ENCODE results near the gene GUCA1A. TPM values are rescaled to one million over a fixed set of nuclear protein-coding genes. Genes with fewer than 3 reads are reported as not detected.
"Not testable (repeated sequence)": the region's sequence is repeated elsewhere in the genome, so short reads cannot be mapped to it uniquely, and the experiment has no call there.

Gene GUCA1A
- polyA plus RNA-seq, 1 donor = 0.49 TPM

GRCh38 chr6:42147138-42147562 is 26.0 kb upstream of the GUCA1A start:
- Histone ChIP-seq H3K4me3 (ENCODE audit: low read length) (no peak overlapping the region), H3K27me3 (ENCODE audit: control insufficient read depth, insufficient read depth, low read length) (peaks cover 2% of the 10 kb centered on the region), H3K36me3 (ENCODE audit: control insufficient read depth, insufficient read depth, low read length) (no peaks in the 10 kb centered on the region), H3K27ac (ENCODE audit: low read length) (peak overlapping the region; percentile 78), H3K9me3 (ENCODE audit: control insufficient read depth, low read depth, low read length) (peaks cover 2% of the 10 kb centered on the region), H3K4me1 (ENCODE audit: control insufficient read depth, insufficient read depth, low read length) (peaks cover 33% of the 10 kb centered on the region)
- no CpG with 5 or more reads among the region's 10 CpGs for WGBS (ENCODE audit: insufficient coverage, low lambda C conversion rate)
- no peak for DNase-seq

GRCh38 chr6:42148058-42148457 is 25.1 kb upstream of the GUCA1A start:
- no CpG with 5 or more reads among the region's 3 CpGs for WGBS (ENCODE audit: insufficient coverage, low lambda C conversion rate)
- Histone ChIP-seq H3K36me3 (ENCODE audit: control insufficient read depth, insufficient read depth, low read length) (no peaks in the 10 kb centered on the region), H3K4me1 (ENCODE audit: control insufficient read depth, insufficient read depth, low read length) (peaks cover 33% of the 10 kb centered on the region), H3K27me3 (ENCODE audit: control insufficient read depth, insufficient read depth, low read length) (no peaks in the 10 kb centered on the region), H3K4me3 (ENCODE audit: low read length) (no peak overlapping the region), H3K27ac (ENCODE audit: low read length) (peak overlapping the region; percentile 78), H3K9me3 (ENCODE audit: control insufficient read depth, low read depth, low read length) (no peaks in the 10 kb centered on the region)
- DNase-seq = peak; percentile 89 to 93

- Histone ChIP-seq H3K9me3 (ENCODE audit: control insufficient read depth, low read depth, low read length) (no peaks in the 10 kb centered on the region), H3K4me1 (ENCODE audit: control insufficient read depth, insufficient read depth, low read length) (peaks cover 33% of the 10 kb centered on the region), H3K36me3 (ENCODE audit: control insufficient read depth, insufficient read depth, low read length) (no peaks in the 10 kb centered on the region), H3K27ac (ENCODE audit: low read length) (no peak overlapping the region), H3K27me3 (ENCODE audit: control insufficient read depth, insufficient read depth, low read length) (no peaks in the 10 kb centered on the region), H3K4me3 (ENCODE audit: low read length) (no peak overlapping the region)
- WGBS (ENCODE audit: insufficient coverage, low lambda C conversion rate) = no CpG with 5 or more reads among the region's 8 CpGs
- no peak for DNase-seq
These were observed 22.9 kb upstream of the GUCA1A start for GRCh38 chr6:42150254-42150653.

- Histone ChIP-seq H3K27me3 (ENCODE audit: control insufficient read depth, insufficient read depth, low read length) (no peaks in the 10 kb centered on the region), H3K9me3 (ENCODE audit: control insufficient read depth, low read depth, low read length) (no peaks in the 10 kb centered on the region), H3K4me3 (ENCODE audit: low read length) (no peak overlapping the region), H3K36me3 (ENCODE audit: control insufficient read depth, insufficient read depth, low read length) (no peaks in the 10 kb centered on the region), H3K27ac (ENCODE audit: low read length) (peak overlapping the region; percentile 95), H3K4me1 (ENCODE audit: control insufficient read depth, insufficient read depth, low read length) (peaks cover 33% of the 10 kb centered on the region)
- no peak for DNase-seq
- WGBS (ENCODE audit: insufficient coverage, low lambda C conversion rate) = 80% methylated on average over 1 of the region's 8 CpGs
These were observed 21.1 kb upstream of the GUCA1A start for GRCh38 chr6:42152024-42152423.

GRCh38 chr6:42152528-42153213 is 20.5 kb upstream of the GUCA1A start:
- not testable (repeated sequence) for H3K36me3 ChIP-seq (ENCODE audit: control insufficient read depth, insufficient read depth, low read length); DNase-seq; H3K27me3 ChIP-seq (ENCODE audit: control insufficient read depth, insufficient read depth, low read length); H3K9me3 ChIP-seq (ENCODE audit: control insufficient read depth, low read depth, low read length); H3K27ac ChIP-seq (ENCODE audit: low read length); H3K4me3 ChIP-seq (ENCODE audit: low read length)
- 86% methylated on average over 2 of the region's 4 CpGs for WGBS (ENCODE audit: insufficient coverage, low lambda C conversion rate)
- peaks cover 27% of the 10 kb centered on the region for H3K4me1 ChIP-seq (ENCODE audit: control insufficient read depth, insufficient read depth, low read length)

- Histone ChIP-seq H3K9me3 (ENCODE audit: control insufficient read depth, low read depth, low read length) (no peaks in the 10 kb centered on the region), H3K36me3 (ENCODE audit: control insufficient read depth, insufficient read depth, low read length) (no peaks in the 10 kb centered on the region), H3K4me3 (ENCODE audit: low read length) (no peak overlapping the region), H3K27me3 (ENCODE audit: control insufficient read depth, insufficient read depth, low read length) (no peaks in the 10 kb centered on the region), H3K27ac (ENCODE audit: low read length) (no peak overlapping the region), H3K4me1 (ENCODE audit: control insufficient read depth, insufficient read depth, low read length) (peaks cover 15% of the 10 kb centered on the region)
- no CpG with 5 or more reads among the region's 5 CpGs for WGBS (ENCODE audit: insufficient coverage, low lambda C conversion rate)
- DNase-seq = no peak
These were observed 19.2 kb upstream of the GUCA1A start for GRCh38 chr6:42153921-42154320.

- no peaks in the 10 kb centered on the region for H3K36me3 ChIP-seq (ENCODE audit: control insufficient read depth, insufficient read depth, low read length)
- H3K27ac ChIP-seq (ENCODE audit: low read length) = no peak overlapping the region
- no peaks in the 10 kb centered on the region for H3K27me3 ChIP-seq (ENCODE audit: control insufficient read depth, insufficient read depth, low read length)
- H3K4me1 ChIP-seq (ENCODE audit: control insufficient read depth, insufficient read depth, low read length) = peaks cover 9% of the 10 kb centered on the region
- no peaks in the 10 kb centered on the region for H3K9me3 ChIP-seq (ENCODE audit: control insufficient read depth, low read depth, low read length)
- DNase-seq = no peak
- no peak overlapping the region for H3K4me3 ChIP-seq (ENCODE audit: low read length)
These were observed 18.5 kb upstream of the GUCA1A start for GRCh38 chr6:42154461-42155209.

- H3K27ac ChIP-seq (ENCODE audit: low read length) = no peak overlapping the region
- peaks cover 9% of the 10 kb centered on the region for H3K4me1 ChIP-seq (ENCODE audit: control insufficient read depth, insufficient read depth, low read length)
- no peaks in the 10 kb centered on the region for H3K36me3 ChIP-seq (ENCODE audit: control insufficient read depth, insufficient read depth, low read length)
- no peaks in the 10 kb centered on the region for H3K9me3 ChIP-seq (ENCODE audit: control insufficient read depth, low read depth, low read length)
- no peak overlapping the region for H3K4me3 ChIP-seq (ENCODE audit: low read length)
- DNase-seq = no peak
- no CpG with 5 or more reads among the region's 4 CpGs for WGBS (ENCODE audit: insufficient coverage, low lambda C conversion rate)
- H3K27me3 ChIP-seq (ENCODE audit: control insufficient read depth, insufficient read depth, low read length) = no peaks in the 10 kb centered on the region
These were observed 17.9 kb upstream of the GUCA1A start for GRCh38 chr6:42155293-42155692.

- WGBS (ENCODE audit: insufficient coverage, low lambda C conversion rate) = no CpG with 5 or more reads among the region's 3 CpGs
- H3K4me1 ChIP-seq (ENCODE audit: control insufficient read depth, insufficient read depth, low read length) = peaks cover 3% of the 10 kb centered on the region
- H3K27ac ChIP-seq (ENCODE audit: low read length) = no peak overlapping the region
- DNase-seq = no peak
- H3K36me3 ChIP-seq (ENCODE audit: control insufficient read depth, insufficient read depth, low read length) = no peaks in the 10 kb centered on the region
- H3K27me3 ChIP-seq (ENCODE audit: control insufficient read depth, insufficient read depth, low read length) = no peaks in the 10 kb centered on the region
- H3K4me3 ChIP-seq (ENCODE audit: low read length) = no peak overlapping the region
- no peaks in the 10 kb centered on the region for H3K9me3 ChIP-seq (ENCODE audit: control insufficient read depth, low read depth, low read length)
These were observed 16.5 kb upstream of the GUCA1A start for GRCh38 chr6:42156638-42157037.

GRCh38 chr6:42158011-42158410 is 15.2 kb upstream of the GUCA1A start:
- no CpG with 5 or more reads among the region's 2 CpGs for WGBS (ENCODE audit: insufficient coverage, low lambda C conversion rate)
- Histone ChIP-seq H3K4me3 (ENCODE audit: low read length) (no peak overlapping the region), H3K27me3 (ENCODE audit: control insufficient read depth, insufficient read depth, low read length) (no peaks in the 10 kb centered on the region), H3K9me3 (ENCODE audit: control insufficient read depth, low read depth, low read length) (no peaks in the 10 kb centered on the region), H3K36me3 (ENCODE audit: control insufficient read depth, insufficient read depth, low read length) (no peaks in the 10 kb centered on the region), H3K27ac (ENCODE audit: low read length) (no peak overlapping the region), H3K4me1 (ENCODE audit: control insufficient read depth, insufficient read depth, low read length) (peaks cover 3% of the 10 kb centered on the region)
- peak in 1 of 2 donors; percentile 46 for DNase-seq

GRCh38 chr6:42158631-42159030 is 14.5 kb upstream of the GUCA1A start:
- no CpG with 5 or more reads among the region's 2 CpGs for WGBS (ENCODE audit: insufficient coverage, low lambda C conversion rate)
- no peaks in the 10 kb centered on the region for H3K36me3 ChIP-seq (ENCODE audit: control insufficient read depth, insufficient read depth, low read length)
- no peak overlapping the region for H3K4me3 ChIP-seq (ENCODE audit: low read length)
- peaks cover 3% of the 10 kb centered on the region for H3K4me1 ChIP-seq (ENCODE audit: control insufficient read depth, insufficient read depth, low read length)
- H3K9me3 ChIP-seq (ENCODE audit: control insufficient read depth, low read depth, low read length) = no peaks in the 10 kb centered on the region
- H3K27me3 ChIP-seq (ENCODE audit: control insufficient read depth, insufficient read depth, low read length) = no peaks in the 10 kb centered on the region
- no peak for DNase-seq
- H3K27ac ChIP-seq (ENCODE audit: low read length) = no peak overlapping the region

All from large intestine (tissue), 3 donors.